ENCODE data around the gene GPR61.

GRCh38 chr1:109514846-109515245 lies 24.8 kb upstream of the GPR61 start:
- TF ChIP-seq, protein P1, sequence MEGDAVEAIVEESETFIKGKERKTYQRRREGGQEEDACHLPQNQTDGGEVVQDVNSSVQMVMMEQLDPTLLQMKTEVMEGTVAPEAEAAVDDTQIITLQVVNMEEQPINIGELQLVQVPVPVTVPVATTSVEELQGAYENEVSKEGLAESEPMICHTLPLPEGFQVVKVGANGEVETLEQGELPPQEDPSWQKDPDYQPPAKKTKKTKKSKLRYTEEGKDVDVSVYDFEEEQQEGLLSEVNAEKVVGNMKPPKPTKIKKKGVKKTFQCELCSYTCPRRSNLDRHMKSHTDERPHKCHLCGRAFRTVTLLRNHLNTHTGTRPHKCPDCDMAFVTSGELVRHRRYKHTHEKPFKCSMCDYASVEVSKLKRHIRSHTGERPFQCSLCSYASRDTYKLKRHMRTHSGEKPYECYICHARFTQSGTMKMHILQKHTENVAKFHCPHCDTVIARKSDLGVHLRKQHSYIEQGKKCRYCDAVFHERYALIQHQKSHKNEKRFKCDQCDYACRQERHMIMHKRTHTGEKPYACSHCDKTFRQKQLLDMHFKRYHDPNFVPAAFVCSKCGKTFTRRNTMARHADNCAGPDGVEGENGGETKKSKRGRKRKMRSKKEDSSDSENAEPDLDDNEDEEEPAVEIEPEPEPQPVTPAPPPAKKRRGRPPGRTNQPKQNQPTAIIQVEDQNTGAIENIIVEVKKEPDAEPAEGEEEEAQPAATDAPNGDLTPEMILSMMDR (IDR thresholded peaks at IDR 0.05; ENCODE audit: low read length), result no peak
- no peak for TF ChIP-seq EZH2 (IDR thresholded peaks at IDR 0.05; ENCODE audit: borderline replicate concordance, low read length)
